GM23338 (cell line): Measurements from ENCODE around the gene KLC4. TPM values are rescaled to one million over a fixed set of nuclear protein-coding genes. Genes with fewer than 3 reads are reported as not detected.

Experiments
- ATAC-seq: fragments of 200-7000 bp; cut with Tn5 transposase; 3 replicates; pipeline ENCODE4 v1.9.1; 2020
- DNase-seq: peaks from one replicate; pipeline ENCODE4 v3.0.0-alpha.2; 2015; ENCODE audit warnings: low spot score
- H2AFZ ChIP-seq: fragments of 200-600 bp; sonication (generic); 2 replicates; pipeline ENCODE4 v1.8.0; 2016; ENCODE audit warnings: antibody characterized with exemption, mild to moderate bottlenecking, moderate library complexity
- H3F3A ChIP-seq: fragments of 200-600 bp; sonication (generic); replicated peaks from 2 replicates; pipeline ENCODE4 v1.8.0; 2017; ENCODE audit warnings: antibody characterized with exemption, mixed run types, low read depth
- H3K27ac ChIP-seq: fragments of 200-600 bp; sonication (generic); 2 replicates; pipeline ENCODE4 v1.6.1; 2016; ENCODE audit warnings: low read depth
- H3K27me3 ChIP-seq: fragments of 200-600 bp; sonication (generic); 2 replicates; pipeline ENCODE4 v1.8.0; 2016; ENCODE audit warnings: mild to moderate bottlenecking, mixed run types, moderate library complexity; ENCODE audit not compliant: insufficient read depth
- H3K36me3 ChIP-seq: fragments of 200-600 bp; sonication (generic); 2 replicates; pipeline ENCODE4 v1.8.0; 2016; ENCODE audit warnings: mild to moderate bottlenecking; ENCODE audit not compliant: insufficient read depth
- H3K4me1 ChIP-seq: fragments of 200-600 bp; sonication (generic); 2 replicates; pipeline ENCODE4 v1.8.0; 2016; ENCODE audit warnings: mild to moderate bottlenecking, moderate library complexity; ENCODE audit not compliant: insufficient read depth
- H3K4me2 ChIP-seq: fragments of 200-600 bp; sonication (generic); 2 replicates; pipeline ENCODE4 v1.7.1; 2017; ENCODE audit warnings: mixed run types
- H3K4me3 ChIP-seq: fragments of 200-600 bp; sonication (generic); 2 replicates; pipeline ENCODE4 v1.6.1; 2016; ENCODE audit warnings: mixed run types
- H3K79me2 ChIP-seq: fragments of 200-600 bp; sonication (generic); replicated peaks from 2 replicates; pipeline ENCODE4 v1.8.0; 2017; ENCODE audit warnings: mild to moderate bottlenecking; ENCODE audit not compliant: insufficient read depth
- H3K9me2 ChIP-seq: fragments of 200-600 bp; sonication (generic); 2 replicates; pipeline ENCODE4 v1.8.0; 2017; ENCODE audit not compliant: insufficient read depth
- H4K20me1 ChIP-seq: fragments of 200-600 bp; sonication (generic); replicated peaks from 2 replicates; pipeline ENCODE4 v1.8.0; 2017; ENCODE audit warnings: mild to moderate bottlenecking; ENCODE audit not compliant: insufficient read depth
- H3K27ac Mint-ChIP-seq: 2 replicates; pipeline ENCODE4 v1.8.0; 2020; ENCODE audit warnings: inconsistent platforms, mild to moderate bottlenecking, moderate library complexity, mixed read lengths
- H3K27me3 Mint-ChIP-seq: 3 replicates; pipeline ENCODE4 v1.8.0; 2022; ENCODE audit warnings: low read depth, mild to moderate bottlenecking, moderate library complexity, mixed read lengths, inconsistent platforms; ENCODE audit not compliant: insufficient read depth, poor library complexity
- H3K36me3 Mint-ChIP-seq: 3 replicates; pipeline ENCODE4 v1.8.0; 2021; ENCODE audit warnings: low read depth, mild to moderate bottlenecking, inconsistent platforms, moderate library complexity, mixed read lengths
- H3K4me1 Mint-ChIP-seq: 3 replicates; pipeline ENCODE4 v1.8.0; 2020; ENCODE audit warnings: mild to moderate bottlenecking, inconsistent platforms, mixed read lengths
- H3K4me3 Mint-ChIP-seq: 3 replicates; pipeline ENCODE4 v1.8.0; 2021; ENCODE audit warnings: moderate library complexity, mild to moderate bottlenecking, inconsistent platforms, mixed read lengths
- H3K9me3 Mint-ChIP-seq: 3 replicates; pipeline ENCODE4 v1.8.0; 2020; ENCODE audit warnings: moderate library complexity, mild to moderate bottlenecking, inconsistent platforms, mixed read lengths
- CREB1 ChIP-seq: fragments of 250-450 bp; sonication (Bioruptor Pico); IDR thresholded peaks from 2 replicates; pipeline ENCODE4 v1.5.0; 2020; ENCODE audit warnings: low read depth, mild to moderate bottlenecking, moderate library complexity
- EZH2 ChIP-seq: fragments of 200-600 bp; sonication (generic); IDR thresholded peaks from one replicate; pipeline ENCODE4 v1.8.0; 2017; ENCODE audit warnings: antibody characterized with exemption, mild to moderate bottlenecking, low read depth; ENCODE audit not compliant: unreplicated experiment
- EZH2phosphoT487 ChIP-seq: fragments of 200-600 bp; sonication (generic); IDR thresholded peaks from one replicate; pipeline ENCODE4 v1.8.1; 2018; ENCODE audit warnings: antibody characterized with exemption; ENCODE audit not compliant: unreplicated experiment
- POLR2AphosphoS5 ChIP-seq: IDR thresholded peaks from 2 replicates; pipeline ENCODE4 v1.6.1; 2016; ENCODE audit warnings: antibody characterized with exemption, low read depth
- REST ChIP-seq: IDR thresholded peaks from one replicate; pipeline ENCODE4 v1.6.1; 2018; ENCODE audit warnings: antibody characterized with exemption; ENCODE audit not compliant: unreplicated experiment
- STAT1 ChIP-seq: IDR thresholded peaks from one replicate; pipeline ENCODE4 v1.6.1; 2016; ENCODE audit warnings: antibody characterized with exemption; ENCODE audit not compliant: unreplicated experiment
- ZNF114 ChIP-seq: fragments of 250-450 bp; sonication (Bioruptor Pico); IDR thresholded peaks from 2 replicates; pipeline ENCODE4 v1.5.0; 2020; ENCODE audit warnings: mild to moderate bottlenecking, moderate library complexity
- ZNF331 ChIP-seq: fragments of 250-450 bp; sonication (Bioruptor Pico); IDR thresholded peaks from 2 replicates; pipeline ENCODE4 v1.5.0; 2020; ENCODE audit warnings: low read depth, mild to moderate bottlenecking, moderate library complexity
- polyA plus RNA-seq: library from polyadenylated mRNA; unstranded; fragments of >200 nt; fragmentation: Nextera tagmentation; extraction: Ambion mirVana; gene quantifications from 2 replicates; pipeline ENCODE4 v1.2.1, GENCODE V29; 2016
- total RNA-seq: library from RNA; depleted of rRNA; stranded (reverse); fragments of >200 nt; shearing (Covaris generic); gene quantifications from 2 replicates; pipeline ENCODE4 v1.2.3, GENCODE V29; 2014
- TF ChIP-seq, protein P1 (sequence below): IDR thresholded peaks from 2 replicates; pipeline ENCODE4 v1.6.1; 2016; ENCODE audit warnings: antibody characterized with exemption
- TF ChIP-seq, protein P2 (sequence below), 2 experiments: fragments of 200-600 bp in 1 of 2; sonication (generic) in 1 of 2; conservative IDR thresholded peaks; 2 replicates each; pipeline versions ENCODE4 v1.5.1 to v1.6.1; 2016 to 2017; ENCODE audit warnings: antibody characterized with exemption in 2 of 2, low read depth in 2 of 2, mild to moderate bottlenecking in 2 of 2, moderate library complexity in 1 of 2

Gene KLC4
- total and polyA plus RNA-seq, 2 experiments from 2014 or later: 14.9 to 17.4 TPM

GRCh38 chr6:43077981-43078511, 18.6 kb downstream of the KLC4 start (continued):
- TF ChIP-seq, protein P1, sequence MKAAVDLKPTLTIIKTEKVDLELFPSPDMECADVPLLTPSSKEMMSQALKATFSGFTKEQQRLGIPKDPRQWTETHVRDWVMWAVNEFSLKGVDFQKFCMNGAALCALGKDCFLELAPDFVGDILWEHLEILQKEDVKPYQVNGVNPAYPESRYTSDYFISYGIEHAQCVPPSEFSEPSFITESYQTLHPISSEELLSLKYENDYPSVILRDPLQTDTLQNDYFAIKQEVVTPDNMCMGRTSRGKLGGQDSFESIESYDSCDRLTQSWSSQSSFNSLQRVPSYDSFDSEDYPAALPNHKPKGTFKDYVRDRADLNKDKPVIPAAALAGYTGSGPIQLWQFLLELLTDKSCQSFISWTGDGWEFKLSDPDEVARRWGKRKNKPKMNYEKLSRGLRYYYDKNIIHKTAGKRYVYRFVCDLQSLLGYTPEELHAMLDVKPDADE: no peak
- no peak for TF ChIP-seq ZNF331 (CRISPR knock-in tag)
- TF ChIP-seq EZH2: no peak
- TF ChIP-seq EZH2phosphoT487: no peak
- TF ChIP-seq STAT1: no peak
- no peak for TF ChIP-seq CREB1 (CRISPR knock-in tag)
- TF ChIP-seq, protein P2, sequence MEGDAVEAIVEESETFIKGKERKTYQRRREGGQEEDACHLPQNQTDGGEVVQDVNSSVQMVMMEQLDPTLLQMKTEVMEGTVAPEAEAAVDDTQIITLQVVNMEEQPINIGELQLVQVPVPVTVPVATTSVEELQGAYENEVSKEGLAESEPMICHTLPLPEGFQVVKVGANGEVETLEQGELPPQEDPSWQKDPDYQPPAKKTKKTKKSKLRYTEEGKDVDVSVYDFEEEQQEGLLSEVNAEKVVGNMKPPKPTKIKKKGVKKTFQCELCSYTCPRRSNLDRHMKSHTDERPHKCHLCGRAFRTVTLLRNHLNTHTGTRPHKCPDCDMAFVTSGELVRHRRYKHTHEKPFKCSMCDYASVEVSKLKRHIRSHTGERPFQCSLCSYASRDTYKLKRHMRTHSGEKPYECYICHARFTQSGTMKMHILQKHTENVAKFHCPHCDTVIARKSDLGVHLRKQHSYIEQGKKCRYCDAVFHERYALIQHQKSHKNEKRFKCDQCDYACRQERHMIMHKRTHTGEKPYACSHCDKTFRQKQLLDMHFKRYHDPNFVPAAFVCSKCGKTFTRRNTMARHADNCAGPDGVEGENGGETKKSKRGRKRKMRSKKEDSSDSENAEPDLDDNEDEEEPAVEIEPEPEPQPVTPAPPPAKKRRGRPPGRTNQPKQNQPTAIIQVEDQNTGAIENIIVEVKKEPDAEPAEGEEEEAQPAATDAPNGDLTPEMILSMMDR (conservative IDR thresholded peaks at IDR 0.05; ENCODE audit: low read depth in 2 of 2): no peak
- TF ChIP-seq POLR2AphosphoS5: no peak
- TF ChIP-seq REST: no peak

GRCh38 chr6:43078691-43079090, 19.3 kb downstream of the KLC4 start:
- peaks cover 50% of the 10 kb centered on the region for H4K20me1 ChIP-seq

More at GRCh38 chr6:43078691-43079090, 19.3 kb downstream of the KLC4 start:
- H3K9me2 ChIP-seq: no peaks in the 10 kb centered on the region
- H3K27me3 ChIP-seq: no peaks in the 10 kb centered on the region
- Mint-ChIP-seq H3K9me3 (no peaks in the 10 kb centered on the region; the same call in 2 of the 3 replicates), H3K27me3 (peaks cover 15% of the 10 kb centered on the region), H3K4me3 (no peak overlapping the region; the same call in 2 of the 3 replicates), H3K27ac (no peak overlapping the region), H3K36me3 (peaks cover 7% of the 10 kb centered on the region; the same call in 2 of the 3 replicates), H3K4me1 (peaks cover 44% of the 10 kb centered on the region)
- H3K4me3 ChIP-seq: peak overlapping the region; percentile 98; the same call in 1 of the 2 replicates
- TF ChIP-seq, protein P2 (conservative IDR thresholded peaks at IDR 0.05; ENCODE audit: low read depth in 2 of 2): no peak
- TF ChIP-seq EZH2phosphoT487 (no peak), ZNF114 (no peak), STAT1 (no peak), REST (no peak), ZNF331 (CRISPR knock-in tag) (no peak), POLR2AphosphoS5 (no peak)
- TF ChIP-seq, protein P1: no peak
- H2AFZ ChIP-seq: no peak overlapping the region
- peaks cover 44% of the 10 kb centered on the region for H3K4me1 ChIP-seq
- H3K27ac ChIP-seq: no peak overlapping the region
- 0 out of 2 replicates have a peak, but pooled peaks cover 3% of the 10 kb centered on the region for H3F3A ChIP-seq
- peak overlapping the region; percentile 90 for H3K4me2 ChIP-seq
- DNase-seq (no peak), ATAC-seq (no peak)
- no peaks in the 10 kb centered on the region; the same call in 1 of the 2 replicates for H3K36me3 ChIP-seq
- peaks cover 74% of the 10 kb centered on the region for H3K79me2 ChIP-seq
